Limb (tissue), 2 donors: ENCODE results near the gene HAGHL.
A peak's percentile ranks its signal among the peaks of the same experiment; 100 is the strongest.

Source experiments
- DNase-seq, 2 donors: peaks; one replicate each; pipeline ENCODE4 v3.0.0-alpha.2; 2016; ENCODE audit errors: extremely low spot score in 2 of 2

The HAGHL gene

GRCh38 chr16:754656-755055, 27.8 kb downstream of the HAGHL start:
- no peak for DNase-seq

GRCh38 chr16:756428-756827, 29.5 kb downstream of the HAGHL start:
- no peak for DNase-seq

- no peak for DNase-seq
These were observed 32.4 kb downstream of the HAGHL start for GRCh38 chr16:759110-759910.

GRCh38 chr16:760065-760464, 33.2 kb downstream of the HAGHL start:
- DNase-seq: no peak

GRCh38 chr16:760545-761343, 33.8 kb downstream of the HAGHL start, which contains the start of gene MSLN:
Gene MSLN, plus strand, starts transcription at chr16:760734. Its CDS starts 1,947 bp downstream, at chr16:762681.
- no peak for DNase-seq

- peak in 1 of 2 donors; percentile 23 for DNase-seq
These were observed 35.0 kb downstream of the HAGHL start for GRCh38 chr16:761625-762513.

GRCh38 chr16:762595-763268, 35.8 kb downstream of the HAGHL start:
- DNase-seq: peak in 1 of 2 donors; percentile 23

- peak in 1 of 2 donors; percentile 27 for DNase-seq
These were observed 36.7 kb downstream of the HAGHL start for GRCh38 chr16:763369-764183.

- peak in 1 of 2 donors; percentile 26 for DNase-seq
These were observed 37.4 kb downstream of the HAGHL start for GRCh38 chr16:764184-764750.

- peak in 1 of 2 donors; percentile 34 for DNase-seq
These were observed 38.1 kb downstream of the HAGHL start for GRCh38 chr16:764848-765487.

- DNase-seq: peak in 1 of 2 donors; percentile 31
These were observed 38.6 kb downstream of the HAGHL start for GRCh38 chr16:765488-765865.

GRCh38 chr16:766008-766819, 39.3 kb downstream of the HAGHL start:
- DNase-seq: peak in 1 of 2 donors; percentile 29

GRCh38 chr16:766820-767640, 40.1 kb downstream of the HAGHL start:
- DNase-seq: peak in 1 of 2 donors; percentile 45

- DNase-seq: peak in 1 of 2 donors; percentile 27
These were observed 40.9 kb downstream of the HAGHL start for GRCh38 chr16:767743-768235.

GRCh38 chr16:768428-768827, 41.5 kb downstream of the HAGHL start:
- DNase-seq: no peak

GRCh38 chr16:769184-769784, 42.4 kb downstream of the HAGHL start:
- no peak for DNase-seq

- DNase-seq: no peak
These were observed 43.0 kb downstream of the HAGHL start for GRCh38 chr16:769934-770333.
